ENCODE measurements around the gene ARHGAP10.

The ARHGAP10 gene

GRCh38 chr4:147825451-147826287, 93.8 kb downstream of the ARHGAP10 start:
- DNase-seq (ENCODE audit: low read depth), result peak; percentile 31

- DNase-seq (ENCODE audit: low read depth), result no peak
Measured at GRCh38 chr4:147826288-147826646, 94.4 kb downstream of the ARHGAP10 start.

- peak; percentile 55 for DNase-seq (ENCODE audit: low read depth)
Measured at GRCh38 chr4:147828331-147828905, 96.5 kb downstream of the ARHGAP10 start.

GRCh38 chr4:147829401-147830101, 97.7 kb downstream of the ARHGAP10 start:
- peak; percentile 91 for DNase-seq (ENCODE audit: low read depth)

- no peak for DNase-seq (ENCODE audit: low read depth)
Measured at GRCh38 chr4:147830102-147830463, 98.2 kb downstream of the ARHGAP10 start.

- peak; percentile 56 for DNase-seq (ENCODE audit: low read depth)
Measured at GRCh38 chr4:147830987-147831386, 99.1 kb downstream of the ARHGAP10 start.

GRCh38 chr4:147831551-147832171, 99.8 kb downstream of the ARHGAP10 start:
- DNase-seq (ENCODE audit: low read depth), result peak; percentile 79

- peak; percentile 53 for DNase-seq (ENCODE audit: low read depth)
Measured at GRCh38 chr4:147833254-147833653, 101.4 kb downstream of the ARHGAP10 start.

- no peak for DNase-seq (ENCODE audit: low read depth)
Measured at GRCh38 chr4:147833741-147834140, 101.9 kb downstream of the ARHGAP10 start.

- no peak for DNase-seq (ENCODE audit: low read depth)
Measured at GRCh38 chr4:147834480-147834879, 102.6 kb downstream of the ARHGAP10 start.

GRCh38 chr4:147836807-147837206, 104.9 kb downstream of the ARHGAP10 start:
- peak; percentile 27 for DNase-seq (ENCODE audit: low read depth)

- peak; percentile 63 for DNase-seq (ENCODE audit: low read depth)
Measured at GRCh38 chr4:147837435-147837834, 105.5 kb downstream of the ARHGAP10 start.

GRCh38 chr4:147837854-147838253, 106.0 kb downstream of the ARHGAP10 start:
- no peak for DNase-seq (ENCODE audit: low read depth)

- no peak for DNase-seq (ENCODE audit: low read depth)
Measured at GRCh38 chr4:147839200-147839599, 107.3 kb downstream of the ARHGAP10 start.

- DNase-seq (ENCODE audit: low read depth), result no peak
Measured at GRCh38 chr4:147839663-147840062, 107.8 kb downstream of the ARHGAP10 start.

GRCh38 chr4:147840838-147841738, 109.2 kb downstream of the ARHGAP10 start:
- no peak for DNase-seq (ENCODE audit: low read depth)

GRCh38 chr4:147842573-147842972, 110.7 kb downstream of the ARHGAP10 start:
- DNase-seq (ENCODE audit: low read depth), result no peak

- no peak for DNase-seq (ENCODE audit: low read depth)
Measured at GRCh38 chr4:147843162-147843561, 111.3 kb downstream of the ARHGAP10 start.

GRCh38 chr4:147844781-147845180, 112.9 kb downstream of the ARHGAP10 start:
- DNase-seq (ENCODE audit: low read depth), result no peak

GRCh38 chr4:147846318-147847155, 114.6 kb downstream of the ARHGAP10 start:
- DNase-seq (ENCODE audit: low read depth), result no peak
